ENCODE results near the gene TYR.

DNA sequence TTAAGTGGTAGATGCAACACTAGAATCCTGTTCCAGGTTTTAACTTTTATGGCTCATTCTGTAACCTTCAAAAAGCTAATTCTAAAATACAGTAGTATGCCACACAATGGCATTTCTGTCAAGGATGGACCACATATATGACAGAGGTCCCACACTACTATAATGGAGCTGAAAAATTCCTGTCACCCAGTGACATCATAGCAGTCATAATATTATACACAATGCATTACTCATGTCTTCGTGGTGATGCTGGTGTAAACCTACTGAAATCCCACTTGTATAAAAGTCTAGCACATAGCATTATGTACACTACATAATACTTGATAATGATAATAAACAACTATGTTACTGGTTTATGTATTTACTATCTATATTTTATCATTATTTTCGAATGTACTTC lies 12.1 kb downstream of the TYR start:
- TF ChIP-seq, protein P1, sequence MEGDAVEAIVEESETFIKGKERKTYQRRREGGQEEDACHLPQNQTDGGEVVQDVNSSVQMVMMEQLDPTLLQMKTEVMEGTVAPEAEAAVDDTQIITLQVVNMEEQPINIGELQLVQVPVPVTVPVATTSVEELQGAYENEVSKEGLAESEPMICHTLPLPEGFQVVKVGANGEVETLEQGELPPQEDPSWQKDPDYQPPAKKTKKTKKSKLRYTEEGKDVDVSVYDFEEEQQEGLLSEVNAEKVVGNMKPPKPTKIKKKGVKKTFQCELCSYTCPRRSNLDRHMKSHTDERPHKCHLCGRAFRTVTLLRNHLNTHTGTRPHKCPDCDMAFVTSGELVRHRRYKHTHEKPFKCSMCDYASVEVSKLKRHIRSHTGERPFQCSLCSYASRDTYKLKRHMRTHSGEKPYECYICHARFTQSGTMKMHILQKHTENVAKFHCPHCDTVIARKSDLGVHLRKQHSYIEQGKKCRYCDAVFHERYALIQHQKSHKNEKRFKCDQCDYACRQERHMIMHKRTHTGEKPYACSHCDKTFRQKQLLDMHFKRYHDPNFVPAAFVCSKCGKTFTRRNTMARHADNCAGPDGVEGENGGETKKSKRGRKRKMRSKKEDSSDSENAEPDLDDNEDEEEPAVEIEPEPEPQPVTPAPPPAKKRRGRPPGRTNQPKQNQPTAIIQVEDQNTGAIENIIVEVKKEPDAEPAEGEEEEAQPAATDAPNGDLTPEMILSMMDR (IDR thresholded peaks at IDR 0.05) = no peak
- TF ChIP-seq POLR2AphosphoS5 (IDR thresholded peaks at IDR 0.05) (no peak), EP300 (IDR thresholded peaks at IDR 0.05; ENCODE audit: low read depth) (no peak)
